HEK293 (cell line): ENCODE results near the gene AP5M1.
"Not testable (repeated sequence)": the region's sequence is repeated elsewhere in the genome, so short reads cannot be mapped to it uniquely, and the experiment has no call there.

Source experiments
- CTCF ChIA-PET: fragments of 350-600 bp; formaldehyde crosslinking; extraction: SDS; loops from one replicate; lab custom pipeline; 2021; ENCODE audit warnings: antibody characterized with exemption; lab: Yijun Ruan, JAX
- POLR2A ChIA-PET: fragments of 300-600 bp; formaldehyde crosslinking; extraction: SDS; loops from one replicate; lab custom pipeline; 2020; ENCODE audit warnings: antibody characterized with exemption, inconsistent platforms; lab: Yijun Ruan, JAX
- H3K27ac ChIP-seq: fragments of 200-500 bp; sonication (Bioruptor generic); 2 replicates; pipeline ENCODE4 v1.5.1; 2014; ENCODE audit warnings: low read depth, low read length, control low read depth, inconsistent platforms; ENCODE audit errors: extremely low read depth
- H3K36me3 ChIP-seq, 2 experiments: fragments of 200-500 bp in 1 of 2; sonication (Bioruptor generic) in 1 of 2; 1 replicate in 1 of 2; 2 replicates in 1 of 2; pipeline ENCODE4 v1.5.1; 2014 to 2017; ENCODE audit warnings: inconsistent platforms in 2 of 2, low read length in 2 of 2; ENCODE audit not compliant: control insufficient read depth in 2 of 2, insufficient read depth in 1 of 2
- H3K4me1 ChIP-seq: fragments of 200-500 bp; sonication (Bioruptor generic); 2 replicates; pipeline ENCODE4 v1.5.1; 2014; ENCODE audit warnings: mild to moderate bottlenecking, low read length, inconsistent platforms; ENCODE audit not compliant: control insufficient read depth, insufficient read depth
- H3K4me3 ChIP-seq: 2 replicates; pipeline ENCODE4 v1.5.1; 2011; ENCODE audit warnings: low read depth, mild to moderate bottlenecking, control low read depth, low read length, moderate library complexity
- H3K9me3 ChIP-seq: fragments of 200-500 bp; sonication (Bioruptor generic); 2 replicates; pipeline ENCODE4 v1.5.1; 2014; ENCODE audit warnings: low read depth, low read length, inconsistent platforms; ENCODE audit not compliant: control insufficient read depth, insufficient read depth
- EGR2 ChIP-seq: fragments of 450-650 bp; formaldehyde crosslinking; IDR thresholded peaks from 2 replicates; pipeline ENCODE4 v1.5.1; 2016; ENCODE audit warnings: low read depth, missing biosample characterization, missing genetic modification characterization
- IKZF3 ChIP-seq: fragments of 450-650 bp; IDR thresholded peaks from 2 replicates; pipeline ENCODE4 v1.5.0; 2018; ENCODE audit warnings: missing biosample characterization, mild to moderate bottlenecking, missing genetic modification characterization, moderate library complexity
- MYNN ChIP-seq: fragments of 450-650 bp; formaldehyde crosslinking; IDR thresholded peaks from 2 replicates; pipeline ENCODE4 v1.5.1; 2016; ENCODE audit warnings: missing biosample characterization, missing genetic modification characterization, borderline replicate concordance
- OSR2 ChIP-seq: fragments of 450-650 bp; formaldehyde crosslinking; IDR thresholded peaks from 2 replicates; pipeline ENCODE4 v1.5.1; 2016; ENCODE audit warnings: missing biosample characterization, missing genetic modification characterization
- PRDM1 ChIP-seq: fragments of 450-650 bp; formaldehyde crosslinking; IDR thresholded peaks from 2 replicates; pipeline ENCODE4; 2016; ENCODE audit warnings: missing biosample characterization, missing genetic modification characterization
- SP3 ChIP-seq: fragments of 450-650 bp; formaldehyde crosslinking; IDR thresholded peaks from 2 replicates; pipeline ENCODE4 v1.5.1; 2016; ENCODE audit warnings: missing biosample characterization, missing genetic modification characterization
- ZBTB44 ChIP-seq: fragments of 450-650 bp; IDR thresholded peaks from 2 replicates; pipeline ENCODE4 v1.5.1; 2018; ENCODE audit warnings: missing biosample characterization, mild to moderate bottlenecking, missing genetic modification characterization
- ZBTB8A ChIP-seq: fragments of 450-650 bp; formaldehyde crosslinking; IDR thresholded peaks from 2 replicates; pipeline ENCODE4 v1.5.1; 2016; ENCODE audit warnings: missing biosample characterization, missing genetic modification characterization
- ZNF146 ChIP-seq: fragments of 450-650 bp; formaldehyde crosslinking; IDR thresholded peaks from 2 replicates; pipeline ENCODE4 v1.5.1; 2016; ENCODE audit warnings: missing biosample characterization, missing genetic modification characterization
- ZNF280D ChIP-seq: fragments of 450-650 bp; formaldehyde crosslinking; IDR thresholded peaks from 2 replicates; pipeline ENCODE4 v1.5.1; 2016; ENCODE audit warnings: missing biosample characterization, missing genetic modification characterization
- ZNF416 ChIP-seq: fragments of 450-650 bp; formaldehyde crosslinking; IDR thresholded peaks from 2 replicates; pipeline ENCODE4 v1.5.1; 2016; ENCODE audit warnings: missing biosample characterization, missing genetic modification characterization
- ZNF501 ChIP-seq: fragments of 450-650 bp; formaldehyde crosslinking; IDR thresholded peaks from 2 replicates; pipeline ENCODE4 v1.5.1; 2016; ENCODE audit warnings: missing biosample characterization, missing genetic modification characterization
- ZNF580 ChIP-seq: fragments of 450-650 bp; formaldehyde crosslinking; IDR thresholded peaks from 2 replicates; pipeline ENCODE4 v1.5.1; 2016; ENCODE audit warnings: missing biosample characterization, missing genetic modification characterization
- ZNF610 ChIP-seq: fragments of 450-650 bp; formaldehyde crosslinking; IDR thresholded peaks from 2 replicates; pipeline ENCODE4 v1.5.1; 2016; ENCODE audit warnings: missing biosample characterization, missing genetic modification characterization, borderline replicate concordance
- ZNF624 ChIP-seq: fragments of 450-650 bp; formaldehyde crosslinking; IDR thresholded peaks from 2 replicates; pipeline ENCODE4 v1.5.1; 2017; ENCODE audit warnings: missing biosample characterization, missing genetic modification characterization
- ZNF692 ChIP-seq: fragments of 450-650 bp; formaldehyde crosslinking; IDR thresholded peaks from 2 replicates; pipeline ENCODE4 v1.5.1; 2016; ENCODE audit warnings: missing biosample characterization, missing genetic modification characterization

The AP5M1 gene

GRCh38 chr14:57254884-57255283 lies 13.9 kb upstream of the AP5M1 start:
- no peak overlapping the region for H3K4me3 ChIP-seq
- H3K4me1 ChIP-seq, result peaks cover 11% of the 10 kb centered on the region; the same call in 1 of the 2 replicates
- ChIA-PET POLR2A (interaction anchor here (0.6 kb wide), 1 partner anchor 10 kb away, joined by 3 read pairs; no protein-coding TSS in a partner anchor), CTCF (no interaction called here)
- H3K9me3 ChIP-seq, result no peaks in the 10 kb centered on the region
- H3K27ac ChIP-seq, result no peak overlapping the region
- peaks cover 0 to 12% of the 10 kb centered on the region in 2 experiments; a peak in 2 of 3 replicates for H3K36me3 ChIP-seq
- no peak for TF ChIP-seq IKZF3 (tag by site-specific recombination)
- no peak for TF ChIP-seq SP3 (tag by site-specific recombination)
- TF ChIP-seq ZNF501 (tag by site-specific recombination), result no peak
- TF ChIP-seq ZNF610 (tag by site-specific recombination), result no peak
- TF ChIP-seq ZNF416 (tag by site-specific recombination), result no peak
- no peak for TF ChIP-seq ZBTB8A (tag by site-specific recombination)
- no peak for TF ChIP-seq OSR2 (tag by site-specific recombination)

- H3K9me3 ChIP-seq, H3K27ac ChIP-seq, H3K4me3 ChIP-seq, H3K4me1 ChIP-seq, CTCF ChIA-PET: not testable (repeated sequence)
- H3K36me3 ChIP-seq, result peaks cover 0 to 12% of the 10 kb centered on the region in 2 experiments; a peak in 1 of 3 replicates
- POLR2A ChIA-PET, result interaction anchor here (0.6 kb wide), 1 partner anchor 969 kb away, joined by 7 read pairs; no protein-coding TSS in a partner anchor
- TF ChIP-seq ZNF146 (tag by site-specific recombination) (peak; percentile 93), ZNF280D (tag by site-specific recombination) (peak; percentile 77; the same call in 1 of the 2 replicates), ZNF580 (peak; percentile 84; the same call in 1 of the 2 replicates)
Observed at GRCh38 chr14:57258221-57258620, 10.6 kb upstream of the AP5M1 start.

GRCh38 chr14:57259672-57260071 lies 9.1 kb upstream of the AP5M1 start:
- H3K27ac ChIP-seq, result no peak overlapping the region
- H3K9me3 ChIP-seq, result no peaks in the 10 kb centered on the region
- TF ChIP-seq ZNF624 (tag by site-specific recombination) (no peak), PRDM1 (peak; percentile 50; the same call in 1 of the 2 replicates)
- TF ChIP-seq, all 188 proteins: peak for 1
- ChIA-PET POLR2A (interaction anchor here (2.1 kb wide), 1 partner anchor 9 kb away, joined by 4 read pairs; the partner anchor contains the start of genes AP5M1 and EXOC5), CTCF (no interaction called here)
- Histone ChIP-seq H3K36me3 (peaks cover 0 to 12% of the 10 kb centered on the region in 2 experiments; a peak in 1 of 3 replicates), H3K4me1 (peaks cover 2% of the 10 kb centered on the region), H3K4me3 (no peak overlapping the region)

GRCh38 chr14:57261604-57262003 lies 7.2 kb upstream of the AP5M1 start:
- TF ChIP-seq PRDM1, result no peak
- no peak for TF ChIP-seq MYNN
- no peak for TF ChIP-seq ZNF692
- no peak for TF ChIP-seq EGR2
- no peak for TF ChIP-seq ZBTB44 (tag by site-specific recombination)
- ChIA-PET CTCF (no interaction called here), POLR2A (no interaction called here)
- Histone ChIP-seq H3K4me1 (peaks cover 7% of the 10 kb centered on the region), H3K9me3 (no peaks in the 10 kb centered on the region), H3K36me3 (peaks cover 0 to 4% of the 10 kb centered on the region in 2 experiments; a peak in 1 of 3 replicates), H3K4me3 (no peak overlapping the region), H3K27ac (no peak overlapping the region)
